GM08714 (cell line): ENCODE results near the gene MAML3.

Experiments used
- H3K4me3 ChIP-seq: fragments of 200-500 bp; sonication (Bioruptor generic); 2 replicates; pipeline ENCODE4 v1.5.1; 2014; ENCODE audit warnings: mild to moderate bottlenecking, low read length, inconsistent platforms
- ZNF274 ChIP-seq: IDR thresholded peaks from 2 replicates; pipeline ENCODE4 v1.6.1; 2012; ENCODE audit warnings: mild to moderate bottlenecking, low read depth, low read length

The MAML3 gene

DNA sequence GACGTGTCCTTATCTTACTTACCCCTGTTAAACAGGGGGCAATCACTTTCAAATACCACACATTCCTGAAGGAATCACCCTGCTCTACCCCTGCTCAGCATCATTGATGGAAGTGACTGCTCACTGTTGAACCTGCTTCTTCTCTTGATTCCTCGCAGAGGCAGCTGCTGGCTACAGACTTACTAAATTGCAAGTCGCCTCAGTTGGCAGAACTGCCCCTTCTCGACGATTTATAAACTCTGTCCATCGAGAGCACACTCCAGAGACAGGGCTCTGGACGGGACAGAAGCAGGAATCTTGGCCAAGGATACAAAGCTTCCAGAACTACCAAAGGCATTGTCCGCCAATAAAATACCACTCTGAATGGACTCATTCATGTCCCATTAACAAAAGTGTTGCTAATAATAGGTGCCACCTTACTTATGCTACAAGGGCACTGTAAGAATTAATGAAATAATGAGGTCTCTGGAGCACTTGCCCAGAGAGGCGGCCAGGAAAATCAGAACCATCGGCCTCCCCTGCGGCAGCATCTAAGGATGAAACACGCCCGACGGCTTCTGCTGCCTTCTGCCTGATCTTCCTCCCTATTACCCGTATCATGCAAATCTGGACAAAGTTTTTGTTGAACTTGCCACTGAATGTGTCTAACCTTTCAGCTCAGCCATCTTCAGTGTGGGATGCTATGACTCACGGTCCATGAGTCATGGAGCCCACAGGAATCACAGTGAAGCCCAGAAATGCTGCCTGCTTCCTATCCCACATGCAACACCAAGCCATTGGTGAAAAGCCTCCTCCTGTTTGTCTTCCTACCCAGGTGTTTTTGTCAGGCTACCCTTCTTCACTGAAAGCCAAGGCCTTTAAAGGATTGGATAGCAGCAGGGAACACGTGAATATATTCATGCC, 164.9 kb downstream of the MAML3 start:
- H3K4me3 ChIP-seq = no peak overlapping the region
- no peak for TF ChIP-seq ZNF274

DNA sequence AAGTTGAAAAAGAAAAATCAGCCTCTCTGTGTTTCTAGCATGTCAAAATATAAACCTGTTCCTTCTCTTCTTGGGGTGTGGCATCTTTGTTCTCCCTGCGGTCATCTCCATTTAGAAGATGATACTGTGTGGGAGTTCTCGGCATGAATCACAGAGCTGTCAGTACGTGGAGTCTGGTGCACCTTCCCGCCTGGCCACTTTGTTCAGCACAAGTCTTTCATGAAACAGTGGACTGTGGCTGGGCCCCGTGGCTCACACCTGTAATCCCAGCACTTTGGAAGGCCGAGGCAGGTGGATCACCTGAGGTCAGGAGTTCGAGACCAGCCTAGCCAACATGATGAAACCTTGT, 166.5 kb downstream of the MAML3 start:
- no peak overlapping the region for H3K4me3 ChIP-seq
- TF ChIP-seq ZNF274 = no peak

DNA sequence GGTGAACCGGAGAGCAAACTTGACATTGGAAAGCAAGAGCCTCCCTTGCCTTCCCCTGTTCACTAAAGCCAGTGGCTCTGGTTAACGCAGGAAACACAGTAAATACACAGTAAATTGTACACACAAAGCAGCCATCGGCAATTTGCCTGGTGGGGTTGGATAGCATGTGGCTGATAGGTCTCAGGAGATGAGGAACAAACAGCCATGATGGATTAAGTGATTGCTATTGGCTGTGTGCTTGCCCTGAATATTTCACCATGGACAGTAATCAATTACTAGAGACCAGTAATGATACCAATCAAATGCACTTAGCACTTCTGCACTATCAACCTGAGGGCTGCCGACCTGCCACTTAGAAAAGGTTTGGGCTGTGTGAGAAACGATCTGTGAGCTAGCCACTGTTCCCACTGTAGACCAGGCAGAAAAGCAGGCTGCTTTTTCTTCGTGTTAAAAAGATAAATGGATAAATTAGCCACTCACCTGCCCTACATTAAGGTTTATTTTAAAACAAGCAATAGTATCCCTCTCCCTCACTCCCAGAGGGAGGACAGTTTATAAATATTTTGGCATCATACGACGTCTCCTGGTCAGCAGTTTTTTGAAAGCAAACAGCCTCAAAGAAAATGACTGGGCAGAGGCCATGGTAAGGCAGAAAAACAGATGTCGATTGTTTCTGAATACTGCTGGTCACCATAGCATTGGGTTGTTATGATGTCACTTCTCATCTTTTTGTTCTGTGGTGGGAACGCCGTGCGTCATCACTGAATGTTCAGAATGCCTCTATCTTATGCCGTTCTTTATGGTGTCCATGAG, 167.1 kb downstream of the MAML3 start:
- no peak for TF ChIP-seq ZNF274
- H3K4me3 ChIP-seq = no peak overlapping the region

DNA sequence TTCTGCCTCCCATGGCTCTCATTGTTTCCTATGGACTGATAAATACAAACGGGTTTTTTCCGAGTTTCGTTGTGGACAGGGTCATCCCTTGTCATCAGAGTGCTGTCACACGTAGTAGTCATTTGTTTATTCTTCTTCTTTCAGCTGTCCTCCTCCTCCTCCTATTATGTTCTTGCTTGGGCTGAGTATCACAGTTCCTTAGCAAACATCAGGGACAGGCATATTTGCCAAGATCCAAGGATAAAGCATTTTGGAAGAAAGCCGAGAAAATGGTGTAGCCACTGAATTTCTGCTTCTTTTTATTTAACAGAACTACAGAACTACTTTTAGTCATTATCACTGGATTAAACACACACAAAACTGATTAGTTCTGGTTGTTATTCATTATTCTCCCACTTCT, 167.9 kb downstream of the MAML3 start:
- no peak for TF ChIP-seq ZNF274

DNA sequence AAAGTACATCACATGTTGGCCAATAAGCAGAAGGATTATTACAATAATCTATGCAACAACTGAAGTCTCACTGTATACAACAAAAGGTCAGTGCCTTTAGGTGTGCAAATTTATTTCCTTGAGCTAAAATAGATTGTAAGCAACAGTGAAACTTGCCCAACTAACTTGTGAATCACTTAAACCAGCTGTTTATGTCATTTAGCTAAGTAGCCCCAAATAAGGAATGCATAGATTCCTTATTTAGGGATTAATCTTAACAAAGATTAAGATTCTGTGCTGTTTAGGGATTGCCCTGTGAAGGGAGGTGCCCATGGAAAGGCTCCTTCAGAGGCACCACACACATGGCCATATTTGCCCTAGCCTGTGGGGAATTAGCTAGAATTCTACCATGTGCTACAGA, 168.6 kb downstream of the MAML3 start:
- no peak for TF ChIP-seq ZNF274
- H3K4me3 ChIP-seq = no peak overlapping the region

More for the DNA sequence above, 167.9 kb downstream of the MAML3 start:
- no peak overlapping the region for H3K4me3 ChIP-seq

DNA sequence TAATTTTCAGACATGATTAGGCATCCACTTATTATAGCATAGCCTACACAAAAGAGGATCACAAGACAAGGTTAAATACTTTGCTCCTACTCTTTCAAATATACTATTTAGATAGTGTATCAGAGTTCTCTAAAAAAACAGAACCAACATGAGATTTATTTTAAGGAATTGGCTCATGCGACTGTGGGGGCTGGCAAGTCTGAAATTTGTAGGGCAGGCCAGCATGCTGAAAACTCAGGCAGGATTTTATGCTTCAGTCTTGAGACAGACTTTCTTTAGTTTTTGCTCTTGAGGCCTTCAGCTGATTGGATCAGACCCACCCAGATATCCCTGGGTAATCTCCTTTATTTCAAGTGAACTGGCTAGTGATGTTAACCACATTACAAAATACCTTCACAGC, 169.5 kb downstream of the MAML3 start:
- no peak overlapping the region for H3K4me3 ChIP-seq
- no peak for TF ChIP-seq ZNF274

DNA sequence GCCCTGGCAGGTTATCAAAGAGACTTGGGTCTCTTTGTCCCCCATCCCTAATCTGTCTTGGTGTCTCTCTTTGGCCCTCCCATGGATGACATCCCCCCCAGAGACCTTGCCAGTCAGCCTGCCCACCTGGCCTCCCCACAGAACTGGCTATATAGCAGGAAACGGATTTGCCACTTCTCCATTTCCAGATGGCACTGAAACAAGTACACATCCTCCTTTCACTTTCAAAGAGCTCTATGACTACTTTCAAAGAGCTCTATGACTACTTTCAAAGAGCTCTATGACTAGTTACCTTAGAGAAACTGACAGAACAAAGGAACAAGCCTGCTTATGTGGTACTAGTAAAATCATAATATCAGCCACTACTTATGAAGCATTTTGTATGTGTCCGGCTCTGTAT, 175.3 kb downstream of the MAML3 start:
- no peak for TF ChIP-seq ZNF274
- no peak overlapping the region; the same call in 1 of the 2 replicates for H3K4me3 ChIP-seq

DNA sequence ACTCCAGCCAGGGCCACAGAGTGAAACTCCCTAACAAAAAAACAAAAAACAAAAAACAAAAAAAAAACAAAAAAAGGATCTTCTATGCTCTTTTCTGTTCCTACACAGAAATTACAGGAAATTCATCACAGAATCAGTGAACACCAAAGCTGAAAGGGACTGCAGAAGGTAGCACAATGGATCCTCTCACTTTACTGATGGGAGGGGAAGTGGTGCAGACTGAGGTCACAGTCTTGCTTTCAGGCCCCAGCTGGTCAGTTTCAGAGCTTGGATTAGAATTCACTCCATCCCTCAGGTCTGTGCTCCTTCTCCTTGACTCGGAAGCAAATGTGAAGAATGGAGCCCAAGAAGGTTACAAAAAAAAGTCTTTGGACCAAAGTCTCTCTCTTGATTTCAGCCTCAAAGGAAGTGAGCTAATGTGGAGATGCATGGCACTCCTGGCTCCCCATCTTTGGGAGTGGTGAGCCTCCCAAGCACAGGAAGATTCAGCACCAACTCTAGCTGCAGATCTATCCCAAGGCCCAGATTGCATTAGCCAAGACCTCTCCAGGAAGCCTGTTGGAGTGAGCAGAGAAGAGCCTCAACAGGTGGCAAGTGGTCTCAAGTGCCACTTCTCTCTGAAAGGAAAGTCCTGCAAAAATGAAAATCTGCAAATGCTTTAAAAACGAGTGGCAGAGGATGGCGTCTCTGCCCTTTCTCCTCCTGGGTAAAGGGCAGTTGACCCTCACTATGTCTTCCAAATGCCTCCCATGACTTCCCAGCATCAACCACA, 176.0 kb downstream of the MAML3 start:
- H3K4me3 ChIP-seq = no peak overlapping the region; the same call in 1 of the 2 replicates
- no peak for TF ChIP-seq ZNF274

DNA sequence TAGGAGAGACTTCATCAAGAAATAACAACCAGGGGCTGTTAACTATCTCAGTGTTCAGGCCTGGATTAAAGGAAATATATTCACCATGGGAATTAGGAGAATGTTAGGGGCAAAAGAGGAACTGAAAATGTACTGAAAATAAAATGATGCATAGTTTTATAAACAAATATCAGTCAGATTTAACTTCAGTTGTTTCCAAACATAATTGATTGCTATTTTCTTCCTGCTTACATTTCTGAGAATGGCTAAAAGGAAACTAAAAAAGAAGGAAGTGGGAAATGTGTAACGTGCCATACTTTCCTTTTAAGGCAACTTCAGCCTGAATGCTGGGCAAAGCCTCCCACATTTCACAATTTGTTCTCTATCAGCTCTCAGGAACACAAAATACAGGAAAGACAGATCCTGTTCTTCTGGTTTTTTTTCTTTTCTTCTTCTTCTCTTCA, 178.1 kb downstream of the MAML3 start:
- TF ChIP-seq ZNF274 = no peak
- H3K4me3 ChIP-seq = no peak overlapping the region

DNA sequence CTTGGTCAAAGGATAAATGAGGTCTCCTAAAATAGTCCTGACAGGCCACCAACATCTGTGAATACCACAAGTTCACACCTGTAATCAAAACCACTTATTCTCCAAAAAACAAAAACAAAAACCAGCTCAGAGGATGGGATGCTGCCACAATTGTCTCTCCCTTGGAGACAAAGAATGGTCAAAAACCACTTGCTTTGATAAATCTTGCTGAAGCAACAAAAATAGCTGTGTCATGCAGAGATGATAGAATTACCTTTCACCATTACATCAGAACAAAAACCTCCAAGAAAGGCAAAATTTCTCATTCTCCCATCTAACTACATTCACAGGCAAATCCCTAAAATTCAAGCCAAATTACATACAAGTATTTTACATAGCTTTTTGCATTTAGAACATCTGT, 180.4 kb downstream of the MAML3 start:
- TF ChIP-seq ZNF274 = no peak
- H3K4me3 ChIP-seq = no peak overlapping the region

DNA sequence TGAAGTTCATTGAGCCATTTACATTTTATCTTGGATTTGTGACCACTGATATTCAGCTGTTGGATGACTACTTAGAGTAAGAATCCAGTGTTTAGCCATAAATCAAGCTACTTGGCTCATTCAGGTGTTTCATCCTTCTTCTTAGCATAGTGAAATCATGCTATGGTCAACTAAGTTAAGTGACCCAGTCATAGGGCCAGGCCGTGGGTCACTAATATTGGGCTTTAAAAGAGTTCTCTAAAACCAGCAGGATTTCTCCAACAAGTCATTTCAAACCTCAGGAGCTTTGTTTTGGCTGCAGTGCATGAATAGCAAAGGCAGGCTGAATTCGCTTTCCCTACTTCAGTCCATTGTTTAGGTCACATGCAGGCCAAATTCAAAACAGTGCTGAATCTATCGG, 181.0 kb downstream of the MAML3 start:
- TF ChIP-seq ZNF274 = no peak

DNA sequence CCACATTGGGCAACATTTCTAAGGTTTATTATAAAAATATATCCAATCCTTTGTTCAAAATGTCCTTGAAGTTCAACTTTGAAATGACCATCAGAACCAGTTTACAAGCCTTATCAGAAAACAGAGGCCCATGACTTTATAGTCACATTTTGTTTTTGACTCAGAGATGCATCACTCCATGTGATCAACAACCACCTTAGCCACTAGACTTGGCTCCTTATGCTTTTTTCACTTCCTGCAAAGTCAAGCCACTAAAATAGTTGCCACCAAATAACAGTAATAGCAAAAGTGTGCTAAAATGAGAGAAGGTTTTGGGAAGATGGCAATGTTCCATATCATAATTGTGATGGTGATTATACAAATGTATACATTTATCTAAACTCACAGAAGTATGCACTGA, 181.7 kb downstream of the MAML3 start:
- no peak for TF ChIP-seq ZNF274
- H3K4me3 ChIP-seq = no peak overlapping the region

More for the DNA sequence above, 181.0 kb downstream of the MAML3 start:
- H3K4me3 ChIP-seq = no peak overlapping the region

DNA sequence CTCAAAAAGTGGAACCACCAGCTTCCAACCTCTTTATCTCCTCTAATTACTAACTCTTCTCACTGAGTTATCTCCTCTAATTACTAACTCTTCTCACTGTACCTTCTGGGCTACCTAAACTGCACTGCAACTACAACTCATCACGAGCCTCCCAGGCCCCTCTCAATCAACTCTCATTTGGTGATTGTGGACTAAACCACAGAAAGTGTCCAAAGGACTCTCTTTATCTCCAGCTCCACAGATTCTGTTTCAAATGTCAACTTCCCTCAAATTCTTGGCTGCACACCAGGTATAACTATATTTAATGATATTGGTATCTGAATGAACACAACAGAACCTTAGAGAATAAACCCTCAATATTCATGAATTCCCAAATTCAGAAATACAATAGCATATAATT, 182.9 kb downstream of the MAML3 start:
- no peak overlapping the region for H3K4me3 ChIP-seq
- no peak for TF ChIP-seq ZNF274

DNA sequence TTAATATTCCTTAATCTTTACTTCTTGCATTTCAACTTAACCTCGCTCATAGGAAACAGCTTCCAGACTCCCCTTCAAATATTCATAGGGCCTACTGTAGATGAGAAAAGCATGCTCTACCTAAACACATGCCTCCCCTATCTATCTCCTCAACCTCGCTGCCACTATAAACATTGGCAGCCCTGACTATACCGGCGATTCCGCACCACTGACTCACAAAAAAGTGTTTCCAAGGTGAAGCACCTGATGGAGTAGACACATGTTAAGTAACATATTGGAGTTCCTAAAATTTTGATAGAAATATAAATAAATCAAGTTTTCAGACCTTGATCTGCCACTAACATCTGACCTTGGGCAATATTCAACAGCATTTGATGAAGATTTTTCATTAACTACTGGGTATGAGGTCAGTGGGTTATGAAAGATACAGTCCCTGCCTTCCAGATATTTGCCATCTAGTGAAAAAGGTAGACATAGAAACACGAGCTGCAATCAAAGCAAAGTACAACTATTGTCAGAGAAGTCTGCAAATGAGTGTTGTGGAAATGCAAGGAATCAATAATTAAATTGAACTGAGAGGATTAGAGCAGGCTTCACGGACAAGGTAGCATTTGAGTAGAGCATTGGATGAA, 184.2 kb downstream of the MAML3 start:
- no peak for TF ChIP-seq ZNF274
- H3K4me3 ChIP-seq = no peak overlapping the region
